ENCODE results near the gene ENO3. TPM values are rescaled to one million over a fixed set of nuclear protein-coding genes. Genes with fewer than 3 reads are reported as not detected.

Gene ENO3
- total RNA-seq, 1 donor from 2014 or later: 25.3 TPM

DNA sequence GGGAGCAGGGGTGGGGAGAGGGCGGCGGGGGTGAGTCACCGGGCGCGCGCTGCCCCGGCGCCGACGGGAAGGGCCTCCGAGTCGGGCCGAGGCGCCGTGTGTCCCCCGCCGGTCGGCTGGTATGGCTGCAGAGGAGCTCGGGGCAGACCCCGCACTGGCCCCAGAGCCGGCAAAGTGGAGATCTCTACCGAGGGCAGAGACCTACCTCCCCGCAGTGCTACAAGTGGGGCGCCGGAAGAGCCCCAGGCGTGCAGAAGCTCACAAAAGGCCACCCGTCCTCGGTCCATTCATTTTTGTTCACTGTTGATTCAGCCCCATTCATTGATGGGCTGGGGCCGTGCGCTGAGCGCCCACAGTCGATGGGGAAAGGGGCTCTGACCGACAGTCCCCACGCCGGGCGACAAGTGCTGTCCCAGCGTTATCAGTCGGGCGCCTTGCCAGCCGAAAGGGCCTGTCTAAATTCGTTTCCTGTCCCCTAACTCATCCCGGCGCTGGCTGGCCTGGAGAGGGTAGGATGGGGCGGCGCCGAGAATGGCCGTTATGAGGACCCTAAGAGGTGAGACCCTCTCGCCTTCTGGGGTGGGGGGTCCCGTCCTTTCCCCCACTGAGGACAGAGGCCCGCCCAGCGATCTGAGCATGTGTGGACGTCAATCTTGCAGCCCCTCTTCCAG lies 709 bp upstream of the ENO3 start:
- TF ChIP-seq, protein P1, sequence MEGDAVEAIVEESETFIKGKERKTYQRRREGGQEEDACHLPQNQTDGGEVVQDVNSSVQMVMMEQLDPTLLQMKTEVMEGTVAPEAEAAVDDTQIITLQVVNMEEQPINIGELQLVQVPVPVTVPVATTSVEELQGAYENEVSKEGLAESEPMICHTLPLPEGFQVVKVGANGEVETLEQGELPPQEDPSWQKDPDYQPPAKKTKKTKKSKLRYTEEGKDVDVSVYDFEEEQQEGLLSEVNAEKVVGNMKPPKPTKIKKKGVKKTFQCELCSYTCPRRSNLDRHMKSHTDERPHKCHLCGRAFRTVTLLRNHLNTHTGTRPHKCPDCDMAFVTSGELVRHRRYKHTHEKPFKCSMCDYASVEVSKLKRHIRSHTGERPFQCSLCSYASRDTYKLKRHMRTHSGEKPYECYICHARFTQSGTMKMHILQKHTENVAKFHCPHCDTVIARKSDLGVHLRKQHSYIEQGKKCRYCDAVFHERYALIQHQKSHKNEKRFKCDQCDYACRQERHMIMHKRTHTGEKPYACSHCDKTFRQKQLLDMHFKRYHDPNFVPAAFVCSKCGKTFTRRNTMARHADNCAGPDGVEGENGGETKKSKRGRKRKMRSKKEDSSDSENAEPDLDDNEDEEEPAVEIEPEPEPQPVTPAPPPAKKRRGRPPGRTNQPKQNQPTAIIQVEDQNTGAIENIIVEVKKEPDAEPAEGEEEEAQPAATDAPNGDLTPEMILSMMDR (IDR thresholded peaks at IDR 0.05; ENCODE audit: unreplicated experiment): no peak
- Mint-ChIP-seq H3K36me3 (peaks cover 5% of the 10 kb centered on the region), H3K9me3 (no peaks in the 10 kb centered on the region), H3K27ac (peak overlapping the region; percentile 90), H3K27me3 (ENCODE audit: low read depth) (no peaks in the 10 kb centered on the region), H3K4me1 (peaks cover 37% of the 10 kb centered on the region), H3K4me3 (peak overlapping the region; percentile 73)
- DNase-seq (ENCODE audit: low spot score in 2 of 2, unreplicated experiment in 2 of 2): peak; percentile 41 to 65

DNA sequence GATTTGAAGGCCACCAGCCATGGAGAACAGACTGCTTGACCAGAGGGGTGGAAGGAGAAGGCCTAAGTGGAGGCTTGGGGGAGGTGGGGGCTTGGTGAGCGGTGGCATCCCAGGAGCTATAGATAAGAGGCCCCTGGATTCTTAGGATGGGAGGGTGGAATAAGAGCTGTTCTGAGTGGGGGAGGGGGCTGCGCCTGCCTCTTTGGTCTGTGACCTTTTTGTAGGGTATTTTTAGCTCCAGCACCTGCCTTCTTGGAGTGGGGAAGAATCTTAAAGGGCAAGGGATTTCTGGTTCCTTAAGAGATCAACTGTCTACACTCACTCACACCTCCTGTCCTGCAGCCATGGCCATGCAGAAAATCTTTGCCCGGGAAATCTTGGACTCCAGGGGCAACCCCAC lies 567 bp downstream of the ENO3 start:
- Mint-ChIP-seq H3K9me3 (no peaks in the 10 kb centered on the region), H3K4me1 (peaks cover 26% of the 10 kb centered on the region), H3K36me3 (no peaks in the 10 kb centered on the region), H3K4me3 (peak overlapping the region; percentile 73), H3K27me3 (ENCODE audit: low read depth) (no peaks in the 10 kb centered on the region), H3K27ac (peak overlapping the region; percentile 90)
- TF ChIP-seq, protein P1 (IDR thresholded peaks at IDR 0.05; ENCODE audit: unreplicated experiment): no peak
- no peak for DNase-seq (ENCODE audit: low spot score in 2 of 2, unreplicated experiment in 2 of 2)

DNA sequence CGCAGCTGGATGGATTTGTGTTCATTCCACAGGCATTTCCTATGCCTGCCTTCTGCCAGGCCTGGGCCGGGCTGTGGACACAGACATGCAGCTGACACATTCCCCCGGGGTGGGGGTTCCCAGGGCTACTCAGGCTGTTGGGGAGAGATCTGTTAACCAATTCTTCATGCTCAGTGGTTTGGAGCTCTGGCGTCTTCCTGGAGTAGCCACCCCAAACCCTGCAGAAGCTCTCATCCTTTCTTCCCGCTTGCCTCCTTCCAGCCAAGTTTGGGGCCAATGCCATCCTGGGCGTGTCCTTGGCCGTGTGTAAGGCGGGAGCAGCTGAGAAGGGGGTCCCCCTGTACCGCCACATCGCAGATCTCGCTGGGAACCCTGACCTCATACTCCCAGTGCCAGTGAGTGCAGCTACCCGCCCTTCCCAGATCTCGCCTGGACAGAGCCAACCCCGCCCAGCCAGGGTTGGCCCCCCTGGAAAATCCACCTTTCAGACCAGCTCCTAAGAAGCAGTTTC lies 2.6 kb downstream of the ENO3 start:
- TF ChIP-seq, protein P1 (IDR thresholded peaks at IDR 0.05; ENCODE audit: unreplicated experiment): no peak
- H3K27me3 Mint-ChIP-seq (ENCODE audit: low read depth): no peaks in the 10 kb centered on the region
- peaks cover 19% of the 10 kb centered on the region for H3K4me1 Mint-ChIP-seq
- H3K27ac Mint-ChIP-seq: no peak overlapping the region
- H3K9me3 Mint-ChIP-seq: no peaks in the 10 kb centered on the region
- no peaks in the 10 kb centered on the region for H3K36me3 Mint-ChIP-seq
- no peak overlapping the region for H3K4me3 Mint-ChIP-seq
- DNase-seq (ENCODE audit: low spot score in 2 of 2, unreplicated experiment in 2 of 2): no peak

DNA sequence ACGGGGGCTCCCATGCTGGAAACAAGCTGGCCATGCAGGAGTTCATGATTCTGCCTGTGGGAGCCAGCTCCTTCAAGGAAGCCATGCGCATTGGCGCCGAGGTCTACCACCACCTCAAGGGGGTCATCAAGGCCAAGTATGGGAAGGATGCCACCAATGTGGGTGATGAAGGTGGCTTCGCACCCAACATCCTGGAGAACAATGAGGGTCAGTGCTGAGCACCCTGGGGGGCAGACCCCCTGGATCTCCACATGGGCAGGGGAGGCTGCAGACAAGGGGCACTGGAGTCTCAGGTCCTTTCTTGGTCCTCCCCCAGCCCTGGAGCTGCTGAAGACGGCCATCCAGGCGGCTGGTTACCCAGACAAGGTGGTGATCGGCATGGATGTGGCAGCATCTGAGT lies 4.2 kb downstream of the ENO3 start:
- Mint-ChIP-seq H3K36me3 (peaks cover 11% of the 10 kb centered on the region), H3K9me3 (no peaks in the 10 kb centered on the region), H3K27me3 (ENCODE audit: low read depth) (no peaks in the 10 kb centered on the region), H3K27ac (no peak overlapping the region), H3K4me1 (peaks cover 18% of the 10 kb centered on the region), H3K4me3 (no peak overlapping the region)
- no peak for DNase-seq (ENCODE audit: low spot score in 2 of 2, unreplicated experiment in 2 of 2)
- TF ChIP-seq, protein P1 (IDR thresholded peaks at IDR 0.05; ENCODE audit: unreplicated experiment): no peak

DNA sequence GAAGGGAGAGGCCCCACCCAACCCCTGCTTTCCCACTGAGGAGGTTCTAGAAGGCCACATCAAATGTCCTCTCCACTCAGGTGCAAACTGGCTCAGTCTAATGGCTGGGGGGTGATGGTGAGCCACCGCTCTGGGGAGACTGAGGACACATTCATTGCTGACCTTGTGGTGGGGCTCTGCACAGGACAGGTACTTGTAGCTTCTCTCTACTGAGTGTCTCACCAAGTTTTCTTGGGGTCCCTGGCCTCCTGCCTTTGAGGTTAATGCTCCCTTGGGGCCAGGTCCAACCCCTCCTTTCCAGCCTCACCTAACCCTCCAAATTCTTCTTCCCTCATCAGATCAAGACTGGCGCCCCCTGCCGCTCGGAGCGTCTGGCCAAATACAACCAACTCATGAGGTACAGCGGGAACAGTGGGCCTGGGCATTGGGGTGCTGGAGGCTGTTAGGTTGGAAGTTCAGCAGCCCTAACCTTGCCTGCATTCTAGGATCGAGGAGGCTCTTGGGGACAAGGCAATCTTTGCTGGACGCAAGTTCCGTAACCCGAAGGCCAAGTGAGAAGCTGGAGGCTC lies 5.7 kb downstream of the ENO3 start:
- TF ChIP-seq, protein P1 (IDR thresholded peaks at IDR 0.05; ENCODE audit: unreplicated experiment): peak; percentile 21
- DNase-seq (ENCODE audit: low spot score in 2 of 2, unreplicated experiment in 2 of 2): no peak
- Mint-ChIP-seq H3K9me3 (no peaks in the 10 kb centered on the region), H3K4me3 (no peak overlapping the region), H3K4me1 (peaks cover 3% of the 10 kb centered on the region), H3K27ac (no peak overlapping the region), H3K27me3 (ENCODE audit: low read depth) (no peaks in the 10 kb centered on the region), H3K36me3 (peaks cover 19% of the 10 kb centered on the region)
